Omental fat pad (tissue), 4 donors: ENCODE data around the gene HLA-E. TPM values are rescaled to one million over a fixed set of nuclear protein-coding genes. Genes with fewer than 3 reads are reported as not detected.
A peak's percentile ranks its signal among the peaks of the same experiment; 100 is the strongest.

ENCODE experiments used
- ATAC-seq: fragments of 150-250 bp; one replicate; pipeline ENCODE4 v1.9.1; 2016; ENCODE audit warnings: mild to moderate bottlenecking, moderate library complexity; ENCODE audit not compliant: low FRiP score
- DNase-seq: peaks from one replicate; pipeline ENCODE4 v3.0.0-alpha.2; 2019; ENCODE audit warnings: low spot score
- CTCF ChIP-seq, 3 donors: fragments of 450-650 bp; IDR thresholded peaks; one replicate each; pipeline ENCODE4 v1.5.1; 2016 to 2017; ENCODE audit warnings: antibody characterized with exemption in 3 of 3, mild to moderate bottlenecking in 3 of 3, moderate library complexity in 2 of 3
- total RNA-seq, 4 donors: library from RNA; depleted of rRNA; stranded (reverse); fragments of >200 nt; gene quantifications; one replicate each; pipeline ENCODE4 v1.1.0, GENCODE V29; 2016

The HLA-E gene
- total RNA-seq, 4 donors from 2014 or later = 562 to 1,653 (median 781) TPM

- DNase-seq (no peak), ATAC-seq (peak; percentile 53)
- no peak for TF ChIP-seq CTCF (IDR thresholded peaks at IDR 0.05)
These were observed 11.4 kb downstream of the HLA-E start for GRCh38 chr6:30500421-30501355.

DNA sequence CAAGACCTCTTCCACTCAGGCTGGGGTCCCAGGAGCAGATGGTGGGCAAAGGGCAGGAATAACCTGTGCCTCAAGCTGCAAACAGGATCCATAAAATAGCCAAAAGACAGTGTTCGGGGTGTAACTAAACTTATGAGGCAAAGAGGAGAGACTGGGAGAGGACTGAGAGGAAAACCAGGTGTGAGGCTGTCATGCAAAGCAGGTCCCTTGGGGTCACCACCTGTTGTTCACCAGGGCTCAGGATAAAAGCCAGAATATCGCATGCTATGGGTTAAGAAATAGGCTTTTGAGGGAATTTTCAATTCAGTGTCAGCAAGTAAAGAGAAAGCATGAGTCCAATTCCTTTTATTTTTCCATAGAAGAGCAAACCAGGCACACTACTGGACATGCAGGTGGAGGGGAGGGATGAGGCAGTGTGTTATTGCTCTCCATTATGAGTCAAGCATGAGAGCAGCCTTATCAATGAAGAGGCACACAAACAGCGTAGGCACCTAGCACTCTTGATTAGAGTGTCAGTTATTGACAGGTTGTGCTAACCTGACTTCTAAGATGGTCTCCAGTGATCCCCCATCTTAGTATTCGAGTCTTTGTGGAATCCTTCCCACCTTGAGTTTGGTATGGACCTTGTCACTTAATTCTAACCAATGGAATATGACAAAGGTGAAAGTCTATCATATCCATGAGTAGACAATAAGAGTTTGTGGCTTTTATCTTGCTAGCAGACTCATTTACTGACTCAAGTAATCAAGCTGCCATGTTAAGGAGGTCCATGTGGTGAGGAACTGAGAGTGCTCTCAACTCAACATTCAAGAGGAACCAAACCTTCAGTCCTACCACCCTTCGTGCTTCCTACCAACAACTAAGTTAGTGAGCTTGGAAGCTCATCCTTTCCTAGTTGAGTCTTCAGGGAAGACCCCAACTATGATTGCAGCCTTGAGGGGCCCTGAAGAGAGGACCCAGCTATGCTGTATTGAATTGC lies 18.8 kb downstream of the HLA-E start:
- DNase-seq (no peak), ATAC-seq (no peak)
- TF ChIP-seq CTCF (IDR thresholded peaks at IDR 0.05) = no peak

GRCh38 chr6:30508890-30509736 lies 19.8 kb downstream of the HLA-E start:
- ATAC-seq (no peak), DNase-seq (no peak)
- TF ChIP-seq CTCF (IDR thresholded peaks at IDR 0.05) = no peak

DNA sequence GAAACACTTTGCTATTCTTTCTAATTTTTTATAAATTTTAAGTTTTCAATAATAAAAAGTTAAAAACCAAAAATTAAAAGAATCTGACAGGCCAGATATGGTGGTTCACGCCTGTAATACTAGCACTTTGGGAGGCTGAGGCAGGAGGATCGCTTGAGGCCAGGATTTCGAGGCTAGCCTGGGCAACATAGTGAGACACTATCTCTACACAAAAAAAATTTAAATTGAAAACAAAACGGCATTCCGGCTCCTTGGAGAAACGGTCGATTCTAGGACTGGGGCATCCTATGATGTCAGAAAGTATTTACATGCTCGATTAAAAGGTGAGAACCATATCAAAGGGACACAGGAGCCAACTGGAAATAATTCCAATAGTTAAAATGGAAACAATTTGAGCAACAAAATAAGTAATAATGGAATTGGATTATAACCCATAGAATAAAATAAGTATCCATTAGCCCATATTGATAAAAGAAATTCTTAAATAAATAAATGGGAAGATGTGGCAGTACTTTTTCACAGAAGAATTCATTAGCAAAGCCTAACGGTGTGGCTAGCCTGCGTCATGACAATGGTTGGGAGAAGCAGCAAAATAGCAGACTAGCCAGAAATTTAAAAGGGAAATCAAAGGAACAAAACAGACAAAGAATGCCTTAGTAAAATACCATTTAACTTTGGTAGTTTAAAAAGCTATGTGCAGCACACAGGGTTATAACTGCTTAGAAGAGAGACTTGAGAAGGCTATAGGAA lies 21.3 kb downstream of the HLA-E start:
- DNase-seq (no peak), ATAC-seq (no peak)
- no peak for TF ChIP-seq CTCF (IDR thresholded peaks at IDR 0.05)

GRCh38 chr6:30511169-30511546 lies 21.8 kb downstream of the HLA-E start:
- ATAC-seq (no peak), DNase-seq (no peak)
- TF ChIP-seq CTCF (IDR thresholded peaks at IDR 0.05) = no peak

GRCh38 chr6:30513451-30513850 lies 24.1 kb downstream of the HLA-E start:
- no peak for ATAC-seq
- TF ChIP-seq CTCF (IDR thresholded peaks at IDR 0.05) = no peak
- DNase-seq = no peak
